DMS153 treated with DMSO at 0.1 percent for 48 hours (cell line): ENCODE measurements around the gene PSENEN.
"Not testable (repeated sequence)": the region's sequence is repeated elsewhere in the genome, so short reads cannot be mapped to it uniquely, and the experiment has no call there.

Experiments used
- DNase-seq: peaks from one replicate; lab custom pipeline; 2025; ENCODE audit not compliant: unreplicated experiment; lab: John Stamatoyannopoulos, UW

The PSENEN gene

GRCh38 chr19:35768082-35768421, 22.6 kb downstream of the PSENEN start:
- no peak for DNase-seq

- DNase-seq: not testable (repeated sequence)
These were observed 26.9 kb downstream of the PSENEN start for GRCh38 chr19:35772362-35772761.

- no peak for DNase-seq
These were observed 27.8 kb downstream of the PSENEN start for GRCh38 chr19:35773020-35773806.

GRCh38 chr19:35774274-35775045, 29.0 kb downstream of the PSENEN start:
- no peak for DNase-seq

- no peak for DNase-seq
These were observed 29.5 kb downstream of the PSENEN start for GRCh38 chr19:35775046-35775297.

- DNase-seq: peak; percentile 97
These were observed 30.0 kb downstream of the PSENEN start, which contains the start of gene ARHGAP33 for GRCh38 chr19:35775298-35776101. Gene ARHGAP33, plus strand, starts transcription at chr19:35775564. Its CDS starts 95 bp downstream, at chr19:35775659.

- DNase-seq: no peak
These were observed 30.8 kb downstream of the PSENEN start for GRCh38 chr19:35776102-35776788.

- DNase-seq: no peak
These were observed 31.8 kb downstream of the PSENEN start for GRCh38 chr19:35777086-35777841.

GRCh38 chr19:35777961-35778360, 32.5 kb downstream of the PSENEN start:
- DNase-seq: no peak

GRCh38 chr19:35779033-35779432, 33.6 kb downstream of the PSENEN start:
- DNase-seq: no peak

GRCh38 chr19:35780058-35780457, 34.6 kb downstream of the PSENEN start:
- no peak for DNase-seq

GRCh38 chr19:35780717-35781116, 35.3 kb downstream of the PSENEN start:
- no peak for DNase-seq

- no peak for DNase-seq
These were observed 36.2 kb downstream of the PSENEN start for GRCh38 chr19:35781650-35782049.

GRCh38 chr19:35782589-35782988, 37.1 kb downstream of the PSENEN start:
- no peak for DNase-seq

- no peak for DNase-seq
These were observed 38.3 kb downstream of the PSENEN start for GRCh38 chr19:35783469-35784434.

- DNase-seq: no peak
These were observed 39.3 kb downstream of the PSENEN start for GRCh38 chr19:35784503-35785338.

GRCh38 chr19:35785339-35785627, 39.8 kb downstream of the PSENEN start:
- DNase-seq: no peak

GRCh38 chr19:35786299-35787160, 41.1 kb downstream of the PSENEN start:
- no peak for DNase-seq
